Panc1 (cell line): ENCODE results near the gene ZBTB8OS. TPM values are rescaled to one million over a fixed set of nuclear protein-coding genes. Genes with fewer than 3 reads are reported as not detected.

Experiments used
- ATAC-seq: fragments of 200-7000 bp; cut with Tn5 transposase; 2 replicates; pipeline ENCODE4 v1.9.1; 2020; ENCODE audit warnings: mild to moderate bottlenecking, moderate library complexity
- BruUV-seq: library from RNA; stranded (reverse); fragments of 400-500 nt; replicated peaks from 2 replicates; lab custom pipeline; 2021; lab: Mats Ljungman, UMichigan
- CTCF ChIA-PET: fragments of 300-600 bp; sonication (Branson Sonifier 250); formaldehyde crosslinking; loops from one replicate; lab custom pipeline; 2022; ENCODE audit warnings: antibody characterized with exemption; lab: Charles Lee
- POLR2A ChIA-PET: fragments of 300-600 bp; sonication (Branson Sonifier 250); formaldehyde crosslinking; loops from one replicate; lab custom pipeline; 2022; ENCODE audit warnings: antibody characterized with exemption; lab: Charles Lee
- DNase-seq: peaks from one replicate; pipeline ENCODE4 v3.0.0-alpha.2; 2010; ENCODE audit warnings: low read depth, low spot score
- H3K27ac ChIP-seq: 2 replicates; pipeline ENCODE4 v1.5.1; 2011; ENCODE audit warnings: mild to moderate bottlenecking, low read length, inconsistent platforms
- H3K27me3 ChIP-seq: fragments of 200-500 bp; sonication (Bioruptor generic); 2 replicates; pipeline ENCODE4 v1.6.0; 2014; ENCODE audit warnings: low read length, inconsistent platforms; ENCODE audit not compliant: control insufficient read depth, insufficient read depth
- H3K36me3 ChIP-seq: fragments of 200-500 bp; sonication (Bioruptor generic); 2 replicates; pipeline ENCODE4 v1.5.1; 2014; ENCODE audit warnings: inconsistent platforms, mild to moderate bottlenecking, low read length, moderate library complexity; ENCODE audit not compliant: control insufficient read depth, insufficient read depth
- H3K4me1 ChIP-seq: 2 replicates; pipeline ENCODE4 v1.5.1; 2011; ENCODE audit warnings: inconsistent platforms, mild to moderate bottlenecking, low read length, moderate library complexity; ENCODE audit not compliant: control insufficient read depth, insufficient read depth
- H3K4me3 ChIP-seq, 2 experiments: 2 replicates each; pipeline ENCODE4 v1.5.1; 2011 to 2012; ENCODE audit warnings: low read depth in 2 of 2, low read length in 2 of 2, mild to moderate bottlenecking in 2 of 2, inconsistent platforms in 1 of 2, moderate library complexity in 1 of 2
- H3K9me3 ChIP-seq: fragments of 200-500 bp; sonication (Bioruptor generic); 2 replicates; pipeline ENCODE4 v1.5.1; 2014; ENCODE audit warnings: low read depth, mild to moderate bottlenecking, inconsistent platforms, low read length, moderate library complexity; ENCODE audit not compliant: control insufficient read depth, insufficient read depth
- CTCF ChIP-seq: fragments of 450-650 bp; IDR thresholded peaks from 2 replicates; pipeline ENCODE4 v1.5.1; 2017; ENCODE audit warnings: mild to moderate bottlenecking
- POLR2AphosphoS5 ChIP-seq: IDR thresholded peaks from 2 replicates; pipeline ENCODE4 v1.6.1; 2012; ENCODE audit warnings: mild to moderate bottlenecking, low read depth, low read length, moderate library complexity
- SIN3A ChIP-seq: IDR thresholded peaks from 2 replicates; pipeline ENCODE4 v1.6.1; 2012; ENCODE audit warnings: low read depth, mild to moderate bottlenecking, low read length, moderate library complexity, borderline replicate concordance; ENCODE audit not compliant: insufficient read depth
- TCF7L2 ChIP-seq: IDR thresholded peaks from 2 replicates; pipeline ENCODE4 v1.6.1; 2011; ENCODE audit warnings: mild to moderate bottlenecking, low read depth, low read length, inconsistent platforms
- in situ Hi-C: cut with HindIII; loops from 2 replicates; pipeline ENCODE4 v1.10.0; 2016; ENCODE audit warnings: low sequenced_read_pairs, low pct_unique_long_range_greater_than_20kb
- intact Hi-C: fragments of 100-400 bp; cut with micrococcal nuclease; formaldehyde crosslinking; loops from one replicate; pipeline ENCODE4 v1.10.0; 2022; ENCODE audit not compliant: unreplicated experiment
- total RNA-seq: library from RNA; stranded (reverse); gene quantifications from one replicate; pipeline ENCODE4 v1.2.1, GENCODE V29; 2021; ENCODE audit not compliant: unreplicated experiment
- TF ChIP-seq, protein P1 (sequence below), 2 experiments: IDR thresholded peaks; 2 replicates each; pipeline ENCODE4 v1.6.1; 2011 to 2012; ENCODE audit warnings: low read depth in 2 of 2, control low read depth in 1 of 2, low read length in 1 of 2, mild to moderate bottlenecking in 1 of 2, moderate library complexity in 1 of 2; ENCODE audit not compliant: insufficient read depth in 1 of 2

ZBTB8OS gene
- total RNA-seq, 1 experiment from 2014 or later, result 78.9 TPM

DNA sequence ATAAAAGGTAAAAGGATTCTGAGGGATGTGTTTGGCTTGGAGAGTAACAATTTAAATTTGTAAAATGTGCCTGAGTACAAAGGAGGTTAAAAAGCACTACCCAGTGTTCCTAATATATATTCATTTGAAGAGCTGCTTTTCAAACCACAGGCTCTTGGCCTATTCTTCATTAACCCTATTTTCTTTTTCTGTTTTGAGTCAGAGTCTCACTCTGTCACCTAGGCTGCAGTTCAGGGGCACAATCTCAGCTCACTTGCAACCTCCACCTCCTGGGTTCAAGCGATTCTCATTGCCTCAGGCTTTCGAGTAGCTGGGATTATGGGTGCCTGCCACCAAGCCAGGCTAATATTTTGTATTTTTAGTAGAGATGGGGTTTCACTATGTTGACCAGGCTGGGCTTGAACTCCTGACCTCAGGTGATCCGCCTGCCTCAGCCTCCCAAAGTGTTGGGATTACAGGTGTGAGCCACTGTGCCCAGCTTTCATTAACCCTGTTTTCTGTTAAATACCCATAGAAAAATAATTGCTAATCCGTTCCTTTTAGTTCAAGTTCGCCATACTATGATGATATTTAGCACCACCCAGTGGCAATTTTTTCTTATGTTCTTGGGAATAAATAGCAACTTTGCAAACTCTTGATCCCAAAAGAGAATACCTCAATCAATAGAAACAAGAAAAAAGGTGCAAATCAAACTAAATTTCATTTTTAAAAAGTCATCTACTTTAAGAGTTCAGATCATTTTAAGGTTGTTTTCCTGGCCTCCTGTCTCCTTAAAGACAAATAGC lies 30.5 kb downstream of the ZBTB8OS start:
- H3K9me3 ChIP-seq, result no peaks in the 10 kb centered on the region
- POLR2A ChIA-PET, result no interaction called here
- H3K4me1 ChIP-seq, result no peaks in the 10 kb centered on the region
- intact Hi-C loops (loop anchor here (10.0 kb wide), 1 partner anchor 95 kb away; no protein-coding TSS in a partner anchor), in situ Hi-C loops (no loop called here)
- DNase-seq, result no peak
- H3K4me3 ChIP-seq, result no peak overlapping the region
- ATAC-seq, result no peak
- CTCF ChIA-PET, result interaction anchor here (0.5 kb wide), 1 partner anchor 79 kb away, joined by 3 read pairs; no protein-coding TSS in a partner anchor
- no peak for TF ChIP-seq SIN3A
- no peak for TF ChIP-seq POLR2AphosphoS5
- no peak overlapping the region for H3K27ac ChIP-seq
- BruUV-seq, result no TSS peak
- no peaks in the 10 kb centered on the region for H3K27me3 ChIP-seq
- H3K36me3 ChIP-seq, result no peaks in the 10 kb centered on the region; the same call in 1 of the 2 replicates

- Histone ChIP-seq H3K4me1 (no peaks in the 10 kb centered on the region), H3K27me3 (no peaks in the 10 kb centered on the region), H3K27ac (no peak overlapping the region), H3K9me3 (no peaks in the 10 kb centered on the region), H3K36me3 (no peaks in the 10 kb centered on the region; the same call in 1 of the 2 replicates), H3K4me3 (no peak overlapping the region)
- in situ Hi-C loops (no loop called here), intact Hi-C loops (loop anchor here (10.0 kb wide), 1 partner anchor 94 kb away; no protein-coding TSS in a partner anchor)
- TF ChIP-seq, protein P1, sequence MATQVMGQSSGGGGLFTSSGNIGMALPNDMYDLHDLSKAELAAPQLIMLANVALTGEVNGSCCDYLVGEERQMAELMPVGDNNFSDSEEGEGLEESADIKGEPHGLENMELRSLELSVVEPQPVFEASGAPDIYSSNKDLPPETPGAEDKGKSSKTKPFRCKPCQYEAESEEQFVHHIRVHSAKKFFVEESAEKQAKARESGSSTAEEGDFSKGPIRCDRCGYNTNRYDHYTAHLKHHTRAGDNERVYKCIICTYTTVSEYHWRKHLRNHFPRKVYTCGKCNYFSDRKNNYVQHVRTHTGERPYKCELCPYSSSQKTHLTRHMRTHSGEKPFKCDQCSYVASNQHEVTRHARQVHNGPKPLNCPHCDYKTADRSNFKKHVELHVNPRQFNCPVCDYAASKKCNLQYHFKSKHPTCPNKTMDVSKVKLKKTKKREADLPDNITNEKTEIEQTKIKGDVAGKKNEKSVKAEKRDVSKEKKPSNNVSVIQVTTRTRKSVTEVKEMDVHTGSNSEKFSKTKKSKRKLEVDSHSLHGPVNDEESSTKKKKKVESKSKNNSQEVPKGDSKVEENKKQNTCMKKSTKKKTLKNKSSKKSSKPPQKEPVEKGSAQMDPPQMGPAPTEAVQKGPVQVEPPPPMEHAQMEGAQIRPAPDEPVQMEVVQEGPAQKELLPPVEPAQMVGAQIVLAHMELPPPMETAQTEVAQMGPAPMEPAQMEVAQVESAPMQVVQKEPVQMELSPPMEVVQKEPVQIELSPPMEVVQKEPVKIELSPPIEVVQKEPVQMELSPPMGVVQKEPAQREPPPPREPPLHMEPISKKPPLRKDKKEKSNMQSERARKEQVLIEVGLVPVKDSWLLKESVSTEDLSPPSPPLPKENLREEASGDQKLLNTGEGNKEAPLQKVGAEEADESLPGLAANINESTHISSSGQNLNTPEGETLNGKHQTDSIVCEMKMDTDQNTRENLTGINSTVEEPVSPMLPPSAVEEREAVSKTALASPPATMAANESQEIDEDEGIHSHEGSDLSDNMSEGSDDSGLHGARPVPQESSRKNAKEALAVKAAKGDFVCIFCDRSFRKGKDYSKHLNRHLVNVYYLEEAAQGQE (IDR thresholded peaks at IDR 0.05; ENCODE audit: insufficient read depth in 1 of 2, low read depth in 2 of 2, low read length in 1 of 2), result no peak
- TF ChIP-seq CTCF (no peak), POLR2AphosphoS5 (no peak; the same call in 1 of the 2 replicates), TCF7L2 (no peak), SIN3A (no peak)
- BruUV-seq, result no TSS peak
- ATAC-seq (no peak), DNase-seq (no peak)
- ChIA-PET CTCF (no interaction called here), POLR2A (no interaction called here)
Measured at GRCh38 chr1:32618673-32619221, 31.6 kb downstream of the ZBTB8OS start.
